Activated CD8-positive, alpha-beta T cell treated with anti-CD3 and anti-CD28 coated beads for 36 hours (primary cell): ENCODE results near the gene LRP8. TPM values are rescaled to one million over a fixed set of nuclear protein-coding genes. Genes with fewer than 3 reads are reported as not detected.

Experiments
- ATAC-seq: fragments of 200-7000 bp; cut with Tn5 transposase; one replicate; pipeline ENCODE4 v1.10.0; 2021; ENCODE audit warnings: mild to moderate bottlenecking, moderate library complexity
- CTCF ChIA-PET: fragments of 350-600 bp; sonication (Branson Sonifier 250); formaldehyde crosslinking; loops from one replicate; lab custom pipeline; 2021; ENCODE audit warnings: antibody characterized with exemption; lab: Charles Lee
- POLR2A ChIA-PET: fragments of 350-600 bp; sonication (Branson Sonifier 250); formaldehyde crosslinking; loops from one replicate; lab custom pipeline; 2021; ENCODE audit warnings: antibody characterized with exemption; lab: Charles Lee
- DNase-seq: peaks from one replicate; pipeline ENCODE4 v3.0.0-alpha.2; 2020
- H3K27ac Mint-ChIP-seq: one replicate; pipeline ENCODE4 v1.8.0; 2021; ENCODE audit warnings: mild to moderate bottlenecking, mixed read lengths
- H3K27me3 Mint-ChIP-seq: one replicate; pipeline ENCODE4 v1.8.0; 2021; ENCODE audit warnings: mixed read lengths
- H3K36me3 Mint-ChIP-seq: one replicate; pipeline ENCODE4 v1.8.0; 2021; ENCODE audit warnings: low read depth, mixed read lengths
- H3K4me1 Mint-ChIP-seq: one replicate; pipeline ENCODE4 v1.8.0; 2021; ENCODE audit warnings: low read depth, mixed read lengths
- H3K4me3 Mint-ChIP-seq: one replicate; pipeline ENCODE4 v1.8.0; 2021; ENCODE audit warnings: mild to moderate bottlenecking, moderate library complexity, mixed read lengths
- H3K9me3 Mint-ChIP-seq: one replicate; pipeline ENCODE4 v1.8.0; 2021; ENCODE audit warnings: mixed read lengths
- CTCF ChIP-seq: fragments of 200-600 bp; IDR thresholded peaks from one replicate; pipeline ENCODE4 v1.8.0; 2022; ENCODE audit warnings: antibody characterized with exemption, mild to moderate bottlenecking
- intact Hi-C: fragments of 100-400 bp; cut with micrococcal nuclease; formaldehyde crosslinking; loops from one replicate; pipeline ENCODE4 v1.10.0; 2022
- total RNA-seq, 2 experiments: library from RNA; stranded (reverse); gene quantifications; one replicate each; pipeline ENCODE4 v1.2.3, GENCODE V29; 2021

Gene LRP8
- total RNA-seq, 2 experiments from 2014 or later, result 39.9 to 41.6 TPM

- peaks cover 15% of the 10 kb centered on the region for H3K36me3 Mint-ChIP-seq
- DNase-seq (no peak), ATAC-seq (no peak)
- H3K4me3 Mint-ChIP-seq, result no peak overlapping the region
- H3K27ac Mint-ChIP-seq, result no peak overlapping the region
- ChIA-PET CTCF (no interaction called here), POLR2A (interaction anchor here (0.7 kb wide), 1 partner anchor 165 kb away, joined by 3 read pairs; no protein-coding TSS in a partner anchor)
- peaks cover 17% of the 10 kb centered on the region for H3K4me1 Mint-ChIP-seq
- intact Hi-C loops, result no loop called here
- H3K9me3 Mint-ChIP-seq, result no peaks in the 10 kb centered on the region
- TF ChIP-seq CTCF, result no peak
- H3K27me3 Mint-ChIP-seq, result no peaks in the 10 kb centered on the region
These were observed 86.0 kb downstream of the LRP8 start for GRCh38 chr1:53241828-53242227.

GRCh38 chr1:53238197-53239155 lies 89.4 kb downstream of the LRP8 start, which contains the start of gene MAGOH:
MAGOH (minus strand) TSS chr1:53238518; CDS start chr1:53238448, 70 bp downstream.
- Mint-ChIP-seq H3K4me3 (peak within 1 kb of the TSS; percentile 98), H3K9me3 (no peaks in the 10 kb centered on the region), H3K27ac (peak within 1 kb of the TSS; percentile 88), H3K27me3 (no peaks in the 10 kb centered on the region), H3K36me3 (peaks cover 25% of the 10 kb centered on the region), H3K4me1 (peaks cover 30% of the 10 kb centered on the region)
- ChIA-PET POLR2A (interaction anchor here (0.9 kb wide), 1 partner anchor 10 kb away, joined by 3 read pairs; no protein-coding TSS in a partner anchor), CTCF (interaction anchor here (0.6 kb wide), 1 partner anchor 155 kb away, joined by 3 read pairs; no protein-coding TSS in a partner anchor)
- TF ChIP-seq CTCF, result no peak
- ATAC-seq (peak; percentile 100), DNase-seq (peak; percentile 96)
- intact Hi-C loops, result no loop called here

GRCh38 chr1:53237638-53238037 lies 90.2 kb downstream of the LRP8 start:
- ATAC-seq (no peak), DNase-seq (no peak)
- ChIA-PET POLR2A (interaction anchor here (0.9 kb wide), 1 partner anchor 9 kb away, joined by 3 read pairs; no protein-coding TSS in a partner anchor), CTCF (no interaction called here)
- Mint-ChIP-seq H3K9me3 (no peaks in the 10 kb centered on the region), H3K27ac (peak overlapping the region; percentile 88), H3K36me3 (peaks cover 30% of the 10 kb centered on the region), H3K4me1 (peaks cover 30% of the 10 kb centered on the region), H3K27me3 (no peaks in the 10 kb centered on the region), H3K4me3 (peak overlapping the region; percentile 98)
- TF ChIP-seq CTCF, result no peak
- intact Hi-C loops, result no loop called here

GRCh38 chr1:53220962-53221286 lies 106.9 kb downstream of the LRP8 start:
- no peaks in the 10 kb centered on the region for H3K36me3 Mint-ChIP-seq
- DNase-seq (no peak), ATAC-seq (no peak)
- H3K4me1 Mint-ChIP-seq, result peaks cover 20% of the 10 kb centered on the region
- no peaks in the 10 kb centered on the region for H3K27me3 Mint-ChIP-seq
- TF ChIP-seq CTCF, result no peak
- intact Hi-C loops, result no loop called here
- POLR2A ChIA-PET, result interaction anchor here (0.6 to 3.4 kb wide), 6 partner anchors 10 to 854 kb away, joined by 3 to 15 read pairs (median 6); partner anchors contain the start of gene CPT2
- H3K9me3 Mint-ChIP-seq, result no peaks in the 10 kb centered on the region
- peak overlapping the region; percentile 88 for H3K4me3 Mint-ChIP-seq
- CTCF ChIA-PET, result interaction anchor here (1.7 kb wide), 1 partner anchor 14 kb away, joined by 5 read pairs; no protein-coding TSS in a partner anchor
- H3K27ac Mint-ChIP-seq, result peak overlapping the region; percentile 97
